K562 (cell line): ENCODE measurements around the gene PGP.

Experiments
- CTCF ChIP-seq, 3 experiments: IDR thresholded peaks in 2 of 3; conservative IDR thresholded peaks in 1 of 3; 2 replicates each; pipeline ENCODE4 v1.5.1; 2011 to 2012; ENCODE audit warnings: low read length in 3 of 3, mild to moderate bottlenecking in 3 of 3, control low read depth in 2 of 3, improper control_type of control experiment in 1 of 3, inconsistent platforms in 1 of 3, low read depth in 1 of 3, mixed read lengths in 1 of 3, moderate library complexity in 1 of 3; ENCODE audit not compliant: insufficient read depth in 2 of 3
- GABPA ChIP-seq: fragments of 200-800 bp; sonication (Bioruptor generic); conservative IDR thresholded peaks from 2 replicates; pipeline ENCODE4 v1.6.1; 2016; ENCODE audit warnings: low read depth, missing genetic modification characterization, missing compliant biosample characterization
- GATA2 ChIP-seq: sonication (generic); formaldehyde crosslinking; IDR thresholded peaks from 2 replicates; pipeline ENCODE4 v1.4.0; 2020; ENCODE audit warnings: mild to moderate bottlenecking, missing genetic modification reagents
- HDAC2 ChIP-seq: fragments of 450-650 bp; IDR thresholded peaks from 2 replicates; pipeline ENCODE4 v1.6.1; 2016; ENCODE audit warnings: mild to moderate bottlenecking
- HNRNPL ChIP-seq: fragments of 200-400 bp; formaldehyde crosslinking; IDR thresholded peaks from 2 replicates; pipeline ENCODE4 v1.6.1; 2017; ENCODE audit warnings: low read depth, mild to moderate bottlenecking, low read length
- MYC ChIP-seq, 2 experiments: fragments of 250-450 bp in 1 of 2; sonication (Bioruptor Pico) in 1 of 2; IDR thresholded peaks; 2 replicates each; pipeline versions ENCODE4 v1.5.1 to v1.6.1; 2012 to 2021; ENCODE audit warnings: low read depth in 2 of 2, borderline replicate concordance in 1 of 2, improper control_type of control experiment in 1 of 2, low read length in 1 of 2, mild to moderate bottlenecking in 1 of 2, moderate library complexity in 1 of 2
- NR0B1 ChIP-seq: fragments of 450-650 bp; IDR thresholded peaks from one replicate; pipeline ENCODE4 v1.6.1; 2018; ENCODE audit warnings: mild to moderate bottlenecking, moderate library complexity; ENCODE audit not compliant: partially characterized antibody
- RBM14 ChIP-seq: fragments of 200-400 bp; formaldehyde crosslinking; IDR thresholded peaks from 2 replicates; pipeline ENCODE4 v1.6.1; 2018; ENCODE audit warnings: low read depth, mild to moderate bottlenecking, low read length, moderate library complexity, borderline replicate concordance; ENCODE audit not compliant: insufficient read depth
- TF ChIP-seq, protein P1 (sequence below): sonication (generic); formaldehyde crosslinking; IDR thresholded peaks from 2 replicates; pipeline ENCODE4 v1.8.0; 2022; ENCODE audit warnings: mild to moderate bottlenecking, low read depth, missing genetic modification reagents

- no peak for TF ChIP-seq MYC (IDR thresholded peaks at IDR 0.05; ENCODE audit: low read depth, low read length)
- no peak for TF ChIP-seq MYC (CRISPR knock-in tag; IDR thresholded peaks at IDR 0.05; ENCODE audit: borderline replicate concordance, low read depth)
- no peak for TF ChIP-seq NR0B1
- TF ChIP-seq, protein P1, sequence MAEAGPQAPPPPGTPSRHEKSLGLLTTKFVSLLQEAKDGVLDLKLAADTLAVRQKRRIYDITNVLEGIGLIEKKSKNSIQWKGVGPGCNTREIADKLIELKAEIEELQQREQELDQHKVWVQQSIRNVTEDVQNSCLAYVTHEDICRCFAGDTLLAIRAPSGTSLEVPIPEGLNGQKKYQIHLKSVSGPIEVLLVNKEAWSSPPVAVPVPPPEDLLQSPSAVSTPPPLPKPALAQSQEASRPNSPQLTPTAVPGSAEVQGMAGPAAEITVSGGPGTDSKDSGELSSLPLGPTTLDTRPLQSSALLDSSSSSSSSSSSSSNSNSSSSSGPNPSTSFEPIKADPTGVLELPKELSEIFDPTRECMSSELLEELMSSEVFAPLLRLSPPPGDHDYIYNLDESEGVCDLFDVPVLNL (CRISPR knock-in tag): no peak
- no peak for TF ChIP-seq HNRNPL
- TF ChIP-seq HDAC2: no peak
- TF ChIP-seq GATA2 (CRISPR knock-in tag): no peak
- no peak for TF ChIP-seq GABPA (tag)
- no peak for TF ChIP-seq CTCF (IDR thresholded peaks at IDR 0.05 in 2 of 3, conservative IDR thresholded peaks at IDR 0.05 in 1 of 3; ENCODE audit: insufficient read depth in 2 of 3, low read depth in 1 of 3, low read length in 3 of 3)
- no peak for TF ChIP-seq RBM14
Observed at GRCh38 chr16:2256531-2257140, 42.0 kb upstream of the PGP start.
